ENCODE results near the gene CUL3. TPM values are rescaled to one million over a fixed set of nuclear protein-coding genes. Genes with fewer than 3 reads are reported as not detected.

CUL3 gene
- total and polyA plus RNA-seq, 2 experiments from 2014 or later: 86.0 to 125 TPM

GRCh38 chr2:224469374-224469964 is 115.7 kb downstream of the CUL3 start:
- no peak overlapping the region for H3K4me2 ChIP-seq
- Mint-ChIP-seq H3K27me3 (ENCODE audit: insufficient read depth, low read depth, poor library complexity) (no peaks in the 10 kb centered on the region), H3K36me3 (ENCODE audit: low read depth) (peaks cover 4% of the 10 kb centered on the region; the same call in 1 of the 3 replicates), H3K27ac (no peak overlapping the region), H3K4me3 (no peak overlapping the region), H3K9me3 (no peaks in the 10 kb centered on the region), H3K4me1 (peaks cover 16% of the 10 kb centered on the region; the same call in 2 of the 3 replicates)
- no peaks in the 10 kb centered on the region for H3K36me3 ChIP-seq (ENCODE audit: insufficient read depth)
- H2AFZ ChIP-seq: no peak overlapping the region
- no peaks in the 10 kb centered on the region for H3K27me3 ChIP-seq (ENCODE audit: insufficient read depth)
- TF ChIP-seq EZH2 (IDR thresholded peaks at IDR 0.05; ENCODE audit: low read depth, unreplicated experiment) (no peak), STAT1 (IDR thresholded peaks at IDR 0.05; ENCODE audit: unreplicated experiment) (no peak), EZH2phosphoT487 (IDR thresholded peaks at IDR 0.05; ENCODE audit: unreplicated experiment) (no peak), NANOG (IDR thresholded peaks at IDR 0.05; ENCODE audit: borderline replicate concordance) (no peak), ZNF462 (CRISPR knock-in tag; IDR thresholded peaks at IDR 0.05) (no peak)
- TF ChIP-seq, protein P1, sequence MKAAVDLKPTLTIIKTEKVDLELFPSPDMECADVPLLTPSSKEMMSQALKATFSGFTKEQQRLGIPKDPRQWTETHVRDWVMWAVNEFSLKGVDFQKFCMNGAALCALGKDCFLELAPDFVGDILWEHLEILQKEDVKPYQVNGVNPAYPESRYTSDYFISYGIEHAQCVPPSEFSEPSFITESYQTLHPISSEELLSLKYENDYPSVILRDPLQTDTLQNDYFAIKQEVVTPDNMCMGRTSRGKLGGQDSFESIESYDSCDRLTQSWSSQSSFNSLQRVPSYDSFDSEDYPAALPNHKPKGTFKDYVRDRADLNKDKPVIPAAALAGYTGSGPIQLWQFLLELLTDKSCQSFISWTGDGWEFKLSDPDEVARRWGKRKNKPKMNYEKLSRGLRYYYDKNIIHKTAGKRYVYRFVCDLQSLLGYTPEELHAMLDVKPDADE (IDR thresholded peaks at IDR 0.05): no peak
- ATAC-seq (peak; percentile 69), DNase-seq (ENCODE audit: low spot score) (peak; percentile 41)
- no peaks in the 10 kb centered on the region for H3K79me2 ChIP-seq (replicated peaks; ENCODE audit: insufficient read depth)
- peaks cover 11% of the 10 kb centered on the region for H3K4me1 ChIP-seq (ENCODE audit: insufficient read depth)
- no peaks in the 10 kb centered on the region for H4K20me1 ChIP-seq (replicated peaks; ENCODE audit: insufficient read depth)
- H3F3A ChIP-seq (replicated peaks; ENCODE audit: low read depth): no peaks in the 10 kb centered on the region
- H3K4me3 ChIP-seq: no peak overlapping the region
- H3K27ac ChIP-seq (ENCODE audit: low read depth): no peak overlapping the region
- no peaks in the 10 kb centered on the region for H3K9me2 ChIP-seq (ENCODE audit: insufficient read depth)

Measured in GM23338 (cell line).